GM23338 (cell line): ENCODE measurements around the gene CEP295NL. TPM values are rescaled to one million over a fixed set of nuclear protein-coding genes. Genes with fewer than 3 reads are reported as not detected.

Experiments used
- ATAC-seq: fragments of 200-7000 bp; cut with Tn5 transposase; 3 replicates; pipeline ENCODE4 v1.9.1; 2020
- DNase-seq: peaks from one replicate; pipeline ENCODE4 v3.0.0-alpha.2; 2015; ENCODE audit warnings: low spot score
- H2AFZ ChIP-seq: fragments of 200-600 bp; sonication (generic); 2 replicates; pipeline ENCODE4 v1.8.0; 2016; ENCODE audit warnings: antibody characterized with exemption, mild to moderate bottlenecking, moderate library complexity
- H3F3A ChIP-seq: fragments of 200-600 bp; sonication (generic); replicated peaks from 2 replicates; pipeline ENCODE4 v1.8.0; 2017; ENCODE audit warnings: antibody characterized with exemption, mixed run types, low read depth
- H3K27ac ChIP-seq: fragments of 200-600 bp; sonication (generic); 2 replicates; pipeline ENCODE4 v1.6.1; 2016; ENCODE audit warnings: low read depth
- H3K27me3 ChIP-seq: fragments of 200-600 bp; sonication (generic); 2 replicates; pipeline ENCODE4 v1.8.0; 2016; ENCODE audit warnings: mild to moderate bottlenecking, mixed run types, moderate library complexity; ENCODE audit not compliant: insufficient read depth
- H3K36me3 ChIP-seq: fragments of 200-600 bp; sonication (generic); 2 replicates; pipeline ENCODE4 v1.8.0; 2016; ENCODE audit warnings: mild to moderate bottlenecking; ENCODE audit not compliant: insufficient read depth
- H3K4me1 ChIP-seq: fragments of 200-600 bp; sonication (generic); 2 replicates; pipeline ENCODE4 v1.8.0; 2016; ENCODE audit warnings: mild to moderate bottlenecking, moderate library complexity; ENCODE audit not compliant: insufficient read depth
- H3K4me2 ChIP-seq: fragments of 200-600 bp; sonication (generic); 2 replicates; pipeline ENCODE4 v1.7.1; 2017; ENCODE audit warnings: mixed run types
- H3K4me3 ChIP-seq: fragments of 200-600 bp; sonication (generic); 2 replicates; pipeline ENCODE4 v1.6.1; 2016; ENCODE audit warnings: mixed run types
- H3K79me2 ChIP-seq: fragments of 200-600 bp; sonication (generic); replicated peaks from 2 replicates; pipeline ENCODE4 v1.8.0; 2017; ENCODE audit warnings: mild to moderate bottlenecking; ENCODE audit not compliant: insufficient read depth
- H3K9me2 ChIP-seq: fragments of 200-600 bp; sonication (generic); 2 replicates; pipeline ENCODE4 v1.8.0; 2017; ENCODE audit not compliant: insufficient read depth
- H4K20me1 ChIP-seq: fragments of 200-600 bp; sonication (generic); replicated peaks from 2 replicates; pipeline ENCODE4 v1.8.0; 2017; ENCODE audit warnings: mild to moderate bottlenecking; ENCODE audit not compliant: insufficient read depth
- H3K27ac Mint-ChIP-seq: 2 replicates; pipeline ENCODE4 v1.8.0; 2020; ENCODE audit warnings: inconsistent platforms, mild to moderate bottlenecking, moderate library complexity, mixed read lengths
- H3K27me3 Mint-ChIP-seq: 3 replicates; pipeline ENCODE4 v1.8.0; 2022; ENCODE audit warnings: low read depth, mild to moderate bottlenecking, moderate library complexity, mixed read lengths, inconsistent platforms; ENCODE audit not compliant: insufficient read depth, poor library complexity
- H3K36me3 Mint-ChIP-seq: 3 replicates; pipeline ENCODE4 v1.8.0; 2021; ENCODE audit warnings: low read depth, mild to moderate bottlenecking, inconsistent platforms, moderate library complexity, mixed read lengths
- H3K4me1 Mint-ChIP-seq: 3 replicates; pipeline ENCODE4 v1.8.0; 2020; ENCODE audit warnings: mild to moderate bottlenecking, inconsistent platforms, mixed read lengths
- H3K4me3 Mint-ChIP-seq: 3 replicates; pipeline ENCODE4 v1.8.0; 2021; ENCODE audit warnings: moderate library complexity, mild to moderate bottlenecking, inconsistent platforms, mixed read lengths
- H3K9me3 Mint-ChIP-seq: 3 replicates; pipeline ENCODE4 v1.8.0; 2020; ENCODE audit warnings: moderate library complexity, mild to moderate bottlenecking, inconsistent platforms, mixed read lengths
- ETS1 ChIP-seq: IDR thresholded peaks from 2 replicates; pipeline ENCODE4 v1.6.1; 2016; ENCODE audit warnings: antibody characterized with exemption
- EZH2 ChIP-seq: fragments of 200-600 bp; sonication (generic); IDR thresholded peaks from one replicate; pipeline ENCODE4 v1.8.0; 2017; ENCODE audit warnings: antibody characterized with exemption, mild to moderate bottlenecking, low read depth; ENCODE audit not compliant: unreplicated experiment
- POLR2AphosphoS5 ChIP-seq: IDR thresholded peaks from 2 replicates; pipeline ENCODE4 v1.6.1; 2016; ENCODE audit warnings: antibody characterized with exemption, low read depth
- REST ChIP-seq: IDR thresholded peaks from one replicate; pipeline ENCODE4 v1.6.1; 2018; ENCODE audit warnings: antibody characterized with exemption; ENCODE audit not compliant: unreplicated experiment
- ZNF331 ChIP-seq: fragments of 250-450 bp; sonication (Bioruptor Pico); IDR thresholded peaks from 2 replicates; pipeline ENCODE4 v1.5.0; 2020; ENCODE audit warnings: low read depth, mild to moderate bottlenecking, moderate library complexity
- ZNF462 ChIP-seq: fragments of 250-450 bp; sonication (Bioruptor Pico); IDR thresholded peaks from 2 replicates; pipeline ENCODE4 v1.5.0; 2020; ENCODE audit warnings: mild to moderate bottlenecking, moderate library complexity
- polyA plus RNA-seq: library from polyadenylated mRNA; unstranded; fragments of >200 nt; fragmentation: Nextera tagmentation; extraction: Ambion mirVana; gene quantifications from 2 replicates; pipeline ENCODE4 v1.2.1, GENCODE V29; 2016
- total RNA-seq: library from RNA; depleted of rRNA; stranded (reverse); fragments of >200 nt; shearing (Covaris generic); gene quantifications from 2 replicates; pipeline ENCODE4 v1.2.3, GENCODE V29; 2014

CEP295NL gene
- total and polyA plus RNA-seq, 2 experiments from 2014 or later = 0.69 TPM; not detected in 1

- Mint-ChIP-seq H3K4me1 (no peaks in the 10 kb centered on the region), H3K27me3 (peaks cover 13% of the 10 kb centered on the region), H3K36me3 (peaks cover 11% of the 10 kb centered on the region; the same call in 2 of the 3 replicates), H3K9me3 (peaks cover 24% of the 10 kb centered on the region), H3K27ac (no peak overlapping the region), H3K4me3 (no peak overlapping the region)
- Histone ChIP-seq H3F3A (no peaks in the 10 kb centered on the region), H3K79me2 (no peaks in the 10 kb centered on the region), H3K4me2 (no peak overlapping the region), H3K27me3 (no peaks in the 10 kb centered on the region), H4K20me1 (no peaks in the 10 kb centered on the region), H3K9me2 (no peaks in the 10 kb centered on the region), H3K27ac (no peak overlapping the region), H2AFZ (no peak overlapping the region), H3K36me3 (no peaks in the 10 kb centered on the region), H3K4me3 (no peak overlapping the region), H3K4me1 (no peaks in the 10 kb centered on the region)
- no peak for ATAC-seq
- no peak for DNase-seq
- TF ChIP-seq ZNF331 (CRISPR knock-in tag) = no peak
- no peak for TF ChIP-seq POLR2AphosphoS5
- TF ChIP-seq REST = no peak
- no peak for TF ChIP-seq EZH2
- no peak for TF ChIP-seq ZNF462
- no peak for TF ChIP-seq ETS1
Observed at GRCh38 chr17:78946631-78947030, 43.6 kb upstream of the CEP295NL start.
